HepG2 (cell line): ENCODE results near the gene FGFR1OP2.

Experiments
- HDAC2 ChIP-seq: sonication (generic); formaldehyde crosslinking; IDR thresholded peaks from 2 replicates; pipeline ENCODE4 v1.4.0; 2020; ENCODE audit warnings: missing genetic modification reagents
- JUNB ChIP-seq: sonication (generic); formaldehyde crosslinking; IDR thresholded peaks from 2 replicates; pipeline ENCODE4 v1.8.0; 2022; ENCODE audit warnings: missing genetic modification reagents, mild to moderate bottlenecking, borderline replicate concordance
- TAF1 ChIP-seq: sonication (generic); formaldehyde crosslinking; IDR thresholded peaks from 2 replicates; pipeline ENCODE4 v1.4.0; 2020; ENCODE audit warnings: missing genetic modification reagents
- U2AF2 ChIP-seq: fragments of 200-400 bp; formaldehyde crosslinking; IDR thresholded peaks from 2 replicates; pipeline ENCODE4 v1.6.1; 2017; ENCODE audit warnings: low read depth, mild to moderate bottlenecking, low read length
- ZNF776 ChIP-seq: sonication (generic); formaldehyde crosslinking; IDR thresholded peaks from 2 replicates; pipeline ENCODE4 v1.4.0; 2020; ENCODE audit warnings: mild to moderate bottlenecking, missing genetic modification reagents

- TF ChIP-seq ZNF776 (CRISPR knock-in tag), result no peak
- TF ChIP-seq TAF1 (CRISPR knock-in tag), result no peak
- TF ChIP-seq JUNB, result no peak
- TF ChIP-seq HDAC2 (CRISPR knock-in tag), result no peak
- no peak for TF ChIP-seq U2AF2
These were observed 63.9 kb downstream of the FGFR1OP2 start for GRCh38 chr12:27002141-27002540.
